GM12878 (cell line): ENCODE data around the gene DLG1. TPM values are rescaled to one million over a fixed set of nuclear protein-coding genes. Genes with fewer than 3 reads are reported as not detected.

Source experiments
- ATAC-seq: fragments of 200-7000 bp; cut with Tn5 transposase; 3 replicates; pipeline ENCODE4 v1.9.1; 2020; ENCODE audit warnings: mild to moderate bottlenecking, moderate library complexity
- BruUV-seq: library from RNA; stranded (reverse); fragments of 400-500 nt; replicated peaks from 2 replicates; lab custom pipeline; 2021; lab: Mats Ljungman, UMichigan
- CTCF ChIA-PET: fragments of 300-600 bp; sonication (Branson Sonifier 250); formaldehyde crosslinking; extraction: SDS; loops from one replicate; lab custom pipeline; 2021; ENCODE audit warnings: inconsistent platforms; lab: Yijun Ruan, JAX
- POLR2A ChIA-PET: fragments of 350-600 bp; formaldehyde crosslinking; extraction: SDS; loops from one replicate; lab custom pipeline; 2021; ENCODE audit warnings: inconsistent platforms; lab: Charles Lee
- RAD21 ChIA-PET: fragments of 300-600 bp; sonication (Branson Sonifier 250); formaldehyde crosslinking; loops from one replicate; lab custom pipeline; 2023; ENCODE audit warnings: antibody characterized with exemption; ENCODE audit not compliant: unreplicated experiment; lab: Charles Lee
- SMC1A ChIA-PET: fragments of 300-600 bp; sonication (Branson Sonifier 250); formaldehyde crosslinking; loops from one replicate; lab custom pipeline; 2023; ENCODE audit not compliant: unreplicated experiment, uncharacterized antibody; lab: Charles Lee
- DNase-seq: peaks from one replicate; pipeline ENCODE4 v3.0.0-alpha.2; 2011; ENCODE audit warnings: low read depth, low spot score
- FAIRE-seq: peaks from 3 replicates; lab custom pipeline; 2011; peaks lifted over from hg19 to GRCh38; lab: Jason Lieb, UNC
- H2AFZ ChIP-seq: 2 replicates; pipeline ENCODE4 v1.6.0; 2011; ENCODE audit warnings: low read depth, low read length, control low read depth; ENCODE audit not compliant: control insufficient read depth
- H3K27ac ChIP-seq: 2 replicates; pipeline ENCODE4 v1.5.1; 2011; ENCODE audit warnings: control low read depth; ENCODE audit not compliant: control insufficient read depth, insufficient read depth
- H3K27me3 ChIP-seq, 2 experiments: replicated peaks in 1 of 2; 2 replicates each; pipeline versions ENCODE4 v1.6.0 to v1.6.1; 2011; ENCODE audit warnings: low read length in 1 of 2; ENCODE audit not compliant: control insufficient read depth in 2 of 2, insufficient read depth in 2 of 2
- H3K36me3 ChIP-seq, 2 experiments: 2 replicates each; pipeline ENCODE4 v1.5.1; 2011; ENCODE audit warnings: low read length in 1 of 2; ENCODE audit not compliant: control insufficient read depth in 2 of 2, insufficient read depth in 2 of 2
- H3K4me1 ChIP-seq: 2 replicates; pipeline ENCODE4 v1.6.1; 2011; ENCODE audit warnings: mild to moderate bottlenecking, low read length, moderate library complexity, mixed read lengths; ENCODE audit not compliant: control insufficient read depth, insufficient read depth
- H3K4me2 ChIP-seq: 2 replicates; pipeline ENCODE4 v1.6.0; 2011; ENCODE audit warnings: control low read depth; ENCODE audit not compliant: control insufficient read depth, insufficient read depth
- H3K4me3 ChIP-seq: fragments of 200-600 bp; sonication (generic); 2 replicates; pipeline ENCODE4 v1.5.1; 2016
- H3K79me2 ChIP-seq: 2 replicates; pipeline ENCODE4 v1.6.0; 2011; ENCODE audit warnings: low read length; ENCODE audit not compliant: control insufficient read depth, insufficient read depth
- H3K9ac ChIP-seq: 2 replicates; pipeline ENCODE4 v1.8.0; 2011; ENCODE audit warnings: low read length, control low read depth, mixed read lengths; ENCODE audit not compliant: control insufficient read depth, insufficient read depth
- H3K9me3 ChIP-seq: replicated peaks from 3 replicates; pipeline ENCODE4 v1.5.1; 2011; ENCODE audit warnings: mild to moderate bottlenecking, low read length; ENCODE audit not compliant: control insufficient read depth, insufficient read depth
- H4K20me1 ChIP-seq: 2 replicates; pipeline ENCODE4 v1.6.0; 2011; ENCODE audit not compliant: control insufficient read depth, insufficient read depth
- E2F8 ChIP-seq: fragments of 450-650 bp; IDR thresholded peaks from 2 replicates; pipeline ENCODE4 v1.6.1; 2018; ENCODE audit warnings: mild to moderate bottlenecking, low read depth, moderate library complexity; ENCODE audit not compliant: partially characterized antibody
- IKZF2 ChIP-seq, 2 experiments: fragments of 450-650 bp; IDR thresholded peaks; 2 replicates each; pipeline ENCODE4 v1.6.1; 2017; ENCODE audit warnings: mild to moderate bottlenecking in 2 of 2, moderate library complexity in 2 of 2
- POU2F2 ChIP-seq: IDR thresholded peaks from 3 replicates; pipeline ENCODE4 v1.6.1; 2011; ENCODE audit warnings: low read depth, mild to moderate bottlenecking, low read length, borderline replicate concordance
- RAD51 ChIP-seq: fragments of 450-650 bp; IDR thresholded peaks from 2 replicates; pipeline ENCODE4 v1.6.1; 2016; ENCODE audit warnings: moderate library complexity, mild to moderate bottlenecking, inconsistent platforms
- RELB ChIP-seq: fragments of 450-650 bp; IDR thresholded peaks from 2 replicates; pipeline ENCODE4 v1.6.1; 2017; ENCODE audit warnings: low read depth, mild to moderate bottlenecking, moderate library complexity
- SP1 ChIP-seq: IDR thresholded peaks from one replicate; pipeline ENCODE4 v1.6.1; 2011; ENCODE audit warnings: low read depth, low read length
- ZNF592 ChIP-seq: fragments of 450-650 bp; IDR thresholded peaks from 2 replicates; pipeline ENCODE4 v1.6.1; 2017; ENCODE audit warnings: mild to moderate bottlenecking, moderate library complexity
- ZNF687 ChIP-seq: fragments of 450-650 bp; IDR thresholded peaks from 2 replicates; pipeline ENCODE4 v1.6.1; 2017; ENCODE audit warnings: mild to moderate bottlenecking, moderate library complexity
- WGBS: methylation state at CpG from one replicate; pipeline ENCODE4 v1.1.6; 2016; ENCODE audit warnings: low lambda C conversion rate; ENCODE audit not compliant: insufficient replicate concordance, insufficient coverage; ENCODE audit errors: missing lambda C conversion rate; 5-methylcytosine and 5-hydroxymethylcytosine counted together
- in situ Hi-C: fragments of 300-500 bp; cut with MboI; formaldehyde crosslinking; loops from 9 replicates; pipeline ENCODE4 v1.14.3; 2018; ENCODE audit warnings: mixed read lengths
- intact Hi-C: fragments of 100-400 bp; cut with micrococcal nuclease; formaldehyde crosslinking; loops from one replicate; pipeline ENCODE4 v1.14.2; 2022; ENCODE audit not compliant: unreplicated experiment
- polyA plus RNA-seq, 11 experiments: library from polyadenylated mRNA; depleted of rRNA in 4 of 11; unstranded in 6 of 11; stranded (reverse) in 5 of 11; fragments of >200 nt; fragmentation: Nextera tagmentation in 4 of 11; fragmentation: Illumina TruSeq in 1 of 11; extraction: Ambion mirVana in 4 of 11; extraction: Trizol in 1 of 11; gene quantifications; 1 replicate in 1 of 11; 2 replicates in 10 of 11; pipeline versions ENCODE4 v1.2.1 to v1.2.3, GENCODE V29; 2011 to 2016; ENCODE audit warnings: inconsistent platforms in 2 of 11, missing spikeins in 2 of 11, low read depth in 1 of 11
- total RNA-seq, 4 experiments: library from RNA; depleted of rRNA in 3 of 4; stranded (reverse); fragments of >200 nt in 3 of 4; fragmentation: Illumina TruSeq in 1 of 4; extraction: Trizol in 1 of 4; gene quantifications; 2 replicates each; pipeline versions ENCODE4 v1.2.1 to v1.2.3, GENCODE V29; 2013 to 2021

The DLG1 gene
- total and polyA plus RNA-seq, 10 of the 15 experiments (the other 5 are each of a cell fraction or from before 2014, with no cell fraction given), result 9.2 to 63.1 (median 40.1) TPM

- POLR2A ChIA-PET, result interaction anchor here (2.9 kb wide), 1 partner anchor 29 kb away, joined by 8 read pairs; no protein-coding TSS in a partner anchor
- H2AFZ ChIP-seq, result no peak overlapping the region
- no peak for DNase-seq
- TF ChIP-seq ZNF592 (no peak; the same call in 1 of the 2 replicates), ZNF687 (peak; percentile 91), E2F8 (peak; percentile 48), POU2F2 (0 out of 3 replicates have a peak, but pooled peaks have one; percentile 8), RELB (no peak), IKZF2 (IDR thresholded peaks at IDR 0.05) (0 out of 4 replicates have a peak, but pooled peaks of 1 of the 2 experiments have one; percentile 49), SP1 (peak; percentile 35), RAD51 (peak; percentile 57; the same call in 1 of the 2 replicates)
Measured at GRCh38 chr3:197001106-197001971, 297.1 kb downstream of the DLG1 start.

More at GRCh38 chr3:197001106-197001971, 297.1 kb downstream of the DLG1 start:
- Histone ChIP-seq H3K4me1 (peaks cover 9% of the 10 kb centered on the region), H3K9me3 (no peaks in the 10 kb centered on the region; the same call in 2 of the 3 replicates), H3K9ac (peak overlapping the region; percentile 79), H3K79me2 (no peaks in the 10 kb centered on the region), H3K27ac (no peak overlapping the region), H3K27me3 (no peaks in the 10 kb centered on the region), H3K4me3 (peak overlapping the region; percentile 71; the same call in 1 of the 2 replicates), H4K20me1 (no peaks in the 10 kb centered on the region), H3K4me2 (peak overlapping the region; percentile 86), H3K36me3 (no peaks in the 10 kb centered on the region)
- ATAC-seq (peak; percentile 60), FAIRE-seq (no peak)
- 99% methylated on average over 20 of the region's 20 CpGs for WGBS
- ChIA-PET SMC1A (no interaction called here), CTCF (interaction anchor here (0.9 to 6.2 kb wide), 4 partner anchors 28 to 187 kb away, joined by 3 to 45 read pairs (median 23); partner anchors contain the start of gene MELTF), RAD21 (no interaction called here)
- no TSS peak for BruUV-seq
- intact Hi-C loops (no loop called here), in situ Hi-C loops (no loop called here)
